Measurements from ENCODE around the gene TLCD2.
"Not testable (repeated sequence)": the region's sequence is repeated elsewhere in the genome, so short reads cannot be mapped to it uniquely, and the experiment has no call there.

Gene TLCD2, protein sequence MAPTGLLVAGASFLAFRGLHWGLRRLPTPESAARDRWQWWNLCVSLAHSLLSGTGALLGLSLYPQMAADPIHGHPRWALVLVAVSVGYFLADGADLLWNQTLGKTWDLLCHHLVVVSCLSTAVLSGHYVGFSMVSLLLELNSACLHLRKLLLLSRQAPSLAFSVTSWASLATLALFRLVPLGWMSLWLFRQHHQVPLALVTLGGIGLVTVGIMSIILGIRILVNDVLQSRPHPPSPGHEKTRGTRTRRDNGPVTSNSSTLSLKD

DNA sequence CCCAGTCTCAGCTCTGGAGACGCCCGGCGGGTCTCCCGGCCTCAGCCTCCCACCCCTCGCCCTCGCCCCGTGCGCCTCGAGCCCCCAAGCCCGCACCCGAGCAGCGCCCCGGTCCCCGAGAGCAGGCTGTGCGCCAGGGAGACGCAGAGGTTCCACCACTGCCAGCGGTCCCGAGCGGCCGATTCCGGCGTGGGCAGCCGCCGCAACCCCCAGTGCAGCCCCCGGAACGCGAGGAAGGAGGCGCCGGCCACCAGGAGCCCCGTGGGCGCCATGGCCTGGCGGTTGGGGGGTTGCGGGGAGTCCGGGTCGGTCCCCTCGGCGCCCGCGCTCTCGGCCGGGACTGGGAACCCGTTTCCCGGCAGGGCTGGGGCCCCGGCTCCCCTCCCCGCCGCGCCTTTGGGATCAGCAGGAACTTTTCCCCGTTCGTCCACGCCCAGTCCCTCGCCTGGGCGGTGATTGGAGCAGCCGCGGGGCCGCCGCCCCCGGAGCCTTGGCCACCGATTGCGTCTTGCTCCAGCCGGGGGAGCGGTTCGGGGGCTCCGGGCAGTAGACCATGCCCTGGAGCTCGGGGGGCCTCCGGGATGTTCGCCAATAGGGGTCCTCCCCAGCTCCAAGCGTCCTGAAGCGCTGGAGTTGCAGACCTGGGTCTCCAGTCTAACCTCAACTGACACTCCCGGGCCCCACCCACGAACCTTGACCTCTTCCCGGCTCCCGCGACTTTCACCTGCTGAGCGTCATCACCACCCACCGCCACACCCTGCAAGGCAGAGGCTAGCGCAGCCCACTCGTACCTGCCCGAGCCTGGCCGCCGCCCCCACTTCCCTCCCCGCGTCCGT is at the start of gene TLCD2:
TLCD2 (minus strand) TSS at position 407 of the 836 bp plus-strand sequence; CDS start at position 272, 135 bp downstream.
- DNase-seq, result peak; percentile 83

DNA sequence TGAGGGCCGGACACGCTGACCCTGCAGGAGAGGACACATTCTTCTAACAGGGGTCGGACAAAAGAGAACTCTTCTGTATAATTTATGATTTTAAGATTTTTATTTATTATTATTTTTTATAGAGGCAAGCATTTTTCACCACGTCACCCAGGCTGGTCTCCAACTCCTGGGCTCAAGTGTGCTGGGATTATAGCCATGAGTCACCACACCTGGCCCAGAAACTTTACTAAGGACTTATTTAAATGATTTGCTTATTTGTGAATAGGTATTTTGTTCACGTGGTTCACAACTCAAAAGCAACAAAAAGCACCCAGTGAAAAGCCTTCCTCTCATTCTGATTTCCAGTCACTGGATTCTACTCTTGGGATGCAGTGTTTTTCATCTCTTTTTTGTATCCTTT is 49.4 kb upstream of the TLCD2 start:
- no peak for DNase-seq

DNA sequence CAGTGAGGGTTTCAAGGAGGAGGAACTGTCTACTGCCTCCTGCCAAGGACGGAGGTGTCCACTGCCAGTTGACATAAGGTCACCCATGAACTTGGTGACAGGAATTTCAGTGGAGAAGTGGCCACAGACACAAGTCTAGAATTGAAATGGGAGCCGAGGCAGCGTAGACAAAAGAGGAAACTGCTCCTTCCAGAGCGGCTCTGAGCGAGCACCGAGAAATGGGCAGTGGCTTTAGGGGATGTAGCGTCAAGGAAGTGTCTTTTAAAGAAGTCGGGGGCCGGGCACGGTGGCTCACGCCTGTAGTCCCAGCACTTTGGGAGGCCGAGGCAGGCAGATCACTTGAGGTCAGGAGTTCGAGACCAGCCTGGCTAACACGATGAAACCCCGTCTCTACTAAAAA is 48.6 kb upstream of the TLCD2 start:
- no peak for DNase-seq

DNA sequence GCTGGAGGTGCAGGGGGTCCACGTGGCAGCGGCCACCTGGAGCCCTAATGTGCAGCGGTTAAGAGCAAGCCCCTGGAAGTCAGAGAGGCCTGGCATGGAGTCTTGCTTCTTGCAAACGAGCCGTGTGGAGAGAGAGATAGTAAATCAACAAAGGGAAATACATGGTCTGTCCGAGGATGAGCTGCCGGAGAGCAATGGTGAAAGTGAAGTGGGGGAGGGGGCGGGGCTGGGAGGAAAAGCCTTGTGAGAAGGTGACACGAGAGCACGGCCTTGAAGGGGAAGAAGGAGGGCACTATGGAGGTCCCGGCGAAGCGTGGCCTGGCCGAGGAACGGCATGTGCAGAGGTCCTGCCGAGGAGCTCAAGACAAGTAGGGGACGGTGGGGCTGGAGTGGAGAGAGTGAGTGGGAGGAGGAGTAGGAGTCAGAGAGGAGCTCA is 45.7 kb upstream of the TLCD2 start:
- DNase-seq, result no peak

DNA sequence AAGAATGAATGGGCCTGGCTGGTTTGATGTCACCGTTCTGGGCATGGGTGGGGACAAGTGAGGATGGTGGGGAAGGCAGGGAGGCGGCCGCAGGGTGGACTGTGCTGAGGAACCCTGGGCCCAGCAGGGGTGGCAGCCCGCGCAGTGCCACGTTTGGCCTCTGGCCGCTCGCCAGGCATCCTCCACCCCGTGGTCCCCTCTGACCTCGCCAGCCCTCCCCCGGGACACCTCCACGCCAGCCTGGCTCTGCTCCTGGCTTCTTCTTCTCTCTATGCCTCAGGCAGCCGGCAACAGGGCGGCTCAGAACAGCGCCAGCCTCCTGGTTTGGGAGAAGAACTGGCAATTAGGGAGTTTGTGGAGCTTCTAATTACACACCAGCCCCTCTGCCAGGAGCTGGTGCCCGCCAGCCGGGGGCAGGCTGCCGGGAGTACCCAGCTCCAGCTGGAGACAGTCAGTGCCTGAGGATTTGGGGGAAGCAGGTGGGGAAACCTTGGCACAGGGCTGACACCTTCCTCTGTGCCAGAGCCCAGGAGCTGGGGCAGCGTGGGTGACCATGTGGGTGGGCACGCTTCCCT is 45.2 kb upstream of the TLCD2 start:
- DNase-seq, result peak; percentile 61

DNA sequence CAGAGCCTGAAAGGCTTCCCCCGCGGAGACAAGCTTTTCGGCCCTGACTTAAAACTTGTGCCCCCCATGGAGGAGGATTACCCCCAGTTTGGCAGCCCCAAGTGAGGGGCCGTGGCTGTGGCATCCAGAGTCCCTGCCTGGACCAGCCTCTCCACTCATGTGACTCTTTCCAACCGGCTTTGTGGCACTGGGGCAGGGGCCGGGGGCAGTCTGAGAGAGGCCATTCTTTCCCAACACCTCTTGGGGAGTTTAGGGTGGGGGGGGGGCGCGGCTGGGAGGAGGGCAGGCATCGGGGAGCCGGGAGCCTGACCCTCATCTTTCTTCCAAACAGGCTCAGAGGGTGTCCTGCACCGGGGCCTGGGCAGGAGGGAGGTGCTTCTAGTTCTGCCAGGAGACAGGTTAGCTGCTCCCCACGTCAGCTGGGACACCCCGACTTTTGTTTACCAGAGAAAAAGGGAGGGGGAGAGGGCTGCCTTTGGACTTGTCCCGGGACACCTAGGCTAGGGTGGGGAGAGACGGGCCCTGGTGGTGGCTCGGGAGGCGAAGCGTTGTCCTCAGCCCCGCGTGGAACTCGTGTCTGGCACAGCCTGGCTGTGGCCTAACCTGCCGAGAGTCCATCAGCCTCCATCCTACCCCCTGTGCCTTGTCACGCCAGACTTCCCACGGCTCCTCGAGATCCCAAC is 44.4 kb upstream of the TLCD2 start:
- DNase-seq, result no peak

DNA sequence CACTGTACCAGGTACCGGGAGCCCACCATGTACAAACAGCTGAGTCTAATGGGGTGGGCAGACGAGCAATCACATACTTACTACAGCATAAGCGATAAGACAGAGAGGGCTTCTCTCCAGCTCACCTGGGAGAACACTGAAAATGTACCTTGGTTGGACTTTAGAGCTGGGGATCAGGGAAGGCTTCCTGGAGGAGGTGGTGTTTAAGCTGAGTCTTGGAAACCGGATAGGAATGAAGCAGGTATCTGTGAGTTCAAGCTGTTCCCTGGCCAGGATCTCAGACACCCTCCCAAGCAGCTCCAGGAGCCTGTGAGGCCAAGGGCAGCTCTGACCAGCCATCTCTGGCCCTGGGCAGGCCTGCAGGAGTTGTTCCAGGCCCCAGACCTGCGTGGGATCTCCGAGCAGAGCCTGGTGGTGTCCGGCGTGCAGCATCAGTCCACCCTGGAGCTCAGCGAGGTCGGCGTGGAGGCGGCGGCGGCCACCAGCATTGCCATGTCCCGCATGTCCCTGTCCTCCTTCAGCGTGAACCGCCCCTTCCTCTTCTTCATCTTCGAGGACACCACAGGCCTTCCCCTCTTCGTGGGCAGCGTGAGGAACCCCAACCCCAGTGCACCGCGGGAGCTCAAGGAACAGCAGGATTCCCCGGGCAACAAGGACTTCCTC is 43.7 kb upstream of the TLCD2 start:
- DNase-seq, result no peak

DNA sequence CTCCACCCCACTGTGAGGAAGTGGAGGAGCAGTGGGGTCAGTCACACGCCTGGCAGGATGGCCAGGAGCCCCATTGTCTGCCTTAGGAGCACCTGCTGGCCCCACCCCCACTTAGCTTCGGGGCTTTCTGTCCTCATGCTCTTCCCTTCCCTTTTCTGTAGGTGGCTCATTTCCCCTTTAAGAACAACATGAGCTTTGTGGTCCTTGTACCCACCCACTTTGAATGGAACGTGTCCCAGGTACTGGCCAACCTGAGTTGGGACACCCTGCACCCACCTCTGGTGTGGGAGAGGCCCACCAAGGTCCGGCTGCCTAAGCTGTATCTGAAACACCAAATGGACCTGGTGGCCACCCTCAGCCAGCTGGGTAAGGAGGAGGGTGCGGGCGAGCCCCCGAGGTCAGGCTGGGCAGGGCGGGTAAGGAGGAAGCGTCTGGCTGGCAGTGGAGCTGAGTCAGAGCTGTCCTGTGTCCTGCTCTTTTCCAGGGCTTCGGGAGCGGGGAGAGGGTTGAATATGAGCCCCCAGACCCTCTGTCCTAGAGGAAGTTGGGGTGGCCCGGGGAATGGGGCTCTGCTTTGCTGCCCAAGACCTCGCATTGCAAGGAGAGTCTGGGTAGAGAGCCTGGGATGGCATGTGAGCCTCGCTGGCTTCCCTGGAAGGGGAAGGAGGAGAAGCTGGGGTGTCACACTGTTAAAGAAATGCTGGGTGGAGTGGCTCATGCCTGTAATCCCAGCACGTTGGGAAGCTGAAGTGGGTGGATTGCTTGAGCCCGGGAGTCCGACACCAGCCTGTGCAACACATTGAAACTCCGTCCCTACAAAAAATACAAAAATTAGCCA is 42.5 kb upstream of the TLCD2 start:
- DNase-seq, result peak; percentile 24

DNA sequence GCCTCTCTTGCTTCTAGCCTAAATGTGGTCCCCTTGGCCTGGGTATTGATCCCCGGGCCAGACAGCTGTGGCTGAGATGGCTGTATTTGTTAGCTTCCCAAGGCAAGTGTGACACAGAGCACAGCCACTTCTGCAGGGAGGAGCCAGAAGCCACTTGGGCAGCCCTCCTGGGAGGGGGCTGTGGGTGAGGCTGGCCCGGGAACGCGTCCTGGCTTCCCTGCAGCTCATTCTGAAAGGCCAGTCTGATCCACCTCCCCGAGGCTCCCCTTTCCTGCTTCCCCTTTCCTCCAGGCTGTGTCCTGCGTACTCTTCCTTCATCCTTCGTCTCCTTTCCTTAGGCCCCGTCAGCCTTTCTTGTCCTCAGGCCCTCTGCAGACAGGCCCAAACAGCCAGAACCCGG is 40.5 kb upstream of the TLCD2 start:
- no peak for DNase-seq

DNA sequence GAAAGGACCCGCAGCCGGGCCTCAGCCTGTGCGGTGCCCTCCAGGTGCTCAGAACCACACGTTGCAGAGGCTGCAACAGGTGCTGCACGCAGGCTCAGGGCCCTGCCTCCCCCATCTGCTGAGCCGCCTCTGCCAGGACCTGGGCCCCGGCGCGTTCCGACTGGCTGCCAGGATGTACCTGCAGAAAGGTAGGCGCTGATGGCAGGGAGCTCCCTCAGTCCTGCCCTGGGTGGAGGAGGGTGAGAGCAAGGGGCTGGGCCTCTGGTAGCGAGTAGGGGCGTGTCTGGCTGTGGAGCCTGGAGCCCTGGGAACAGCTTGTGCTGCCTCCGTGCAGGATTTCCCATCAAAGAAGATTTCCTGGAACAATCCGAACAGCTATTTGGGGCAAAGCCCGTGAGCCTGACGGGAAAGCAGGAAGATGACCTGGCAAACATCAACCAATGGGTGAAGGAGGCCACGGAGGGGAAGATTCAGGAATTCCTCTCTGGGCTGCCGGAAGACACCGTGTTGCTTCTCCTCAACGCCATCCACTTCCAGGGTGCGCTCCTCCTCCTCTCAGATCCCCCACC is 36.9 kb upstream of the TLCD2 start:
- peak; percentile 48 for DNase-seq

DNA sequence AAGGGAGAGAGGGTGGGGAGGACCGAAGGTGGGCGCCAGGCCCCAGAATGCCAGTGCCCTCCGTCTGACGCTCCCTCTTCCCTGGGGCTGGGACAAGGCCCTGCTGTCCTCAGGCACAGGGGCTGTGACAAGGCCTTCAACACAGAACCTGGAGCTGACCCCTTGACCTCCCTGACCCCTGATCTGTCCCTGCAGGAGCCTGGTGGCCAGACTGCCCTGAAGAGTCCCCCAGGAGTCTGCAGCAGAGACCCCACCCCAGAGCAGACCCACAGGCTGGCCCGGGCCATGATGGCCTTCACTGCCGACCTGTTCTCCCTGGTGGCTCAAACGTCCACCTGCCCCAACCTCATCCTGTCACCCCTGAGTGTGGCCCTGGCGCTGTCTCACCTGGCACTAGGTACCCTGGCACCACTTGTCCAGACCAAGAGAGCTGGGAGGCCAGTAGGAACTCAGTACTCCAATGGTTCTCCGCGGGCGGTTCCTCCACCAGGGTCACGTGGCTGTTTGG is 35.4 kb upstream of the TLCD2 start:
- no peak for DNase-seq

DNA sequence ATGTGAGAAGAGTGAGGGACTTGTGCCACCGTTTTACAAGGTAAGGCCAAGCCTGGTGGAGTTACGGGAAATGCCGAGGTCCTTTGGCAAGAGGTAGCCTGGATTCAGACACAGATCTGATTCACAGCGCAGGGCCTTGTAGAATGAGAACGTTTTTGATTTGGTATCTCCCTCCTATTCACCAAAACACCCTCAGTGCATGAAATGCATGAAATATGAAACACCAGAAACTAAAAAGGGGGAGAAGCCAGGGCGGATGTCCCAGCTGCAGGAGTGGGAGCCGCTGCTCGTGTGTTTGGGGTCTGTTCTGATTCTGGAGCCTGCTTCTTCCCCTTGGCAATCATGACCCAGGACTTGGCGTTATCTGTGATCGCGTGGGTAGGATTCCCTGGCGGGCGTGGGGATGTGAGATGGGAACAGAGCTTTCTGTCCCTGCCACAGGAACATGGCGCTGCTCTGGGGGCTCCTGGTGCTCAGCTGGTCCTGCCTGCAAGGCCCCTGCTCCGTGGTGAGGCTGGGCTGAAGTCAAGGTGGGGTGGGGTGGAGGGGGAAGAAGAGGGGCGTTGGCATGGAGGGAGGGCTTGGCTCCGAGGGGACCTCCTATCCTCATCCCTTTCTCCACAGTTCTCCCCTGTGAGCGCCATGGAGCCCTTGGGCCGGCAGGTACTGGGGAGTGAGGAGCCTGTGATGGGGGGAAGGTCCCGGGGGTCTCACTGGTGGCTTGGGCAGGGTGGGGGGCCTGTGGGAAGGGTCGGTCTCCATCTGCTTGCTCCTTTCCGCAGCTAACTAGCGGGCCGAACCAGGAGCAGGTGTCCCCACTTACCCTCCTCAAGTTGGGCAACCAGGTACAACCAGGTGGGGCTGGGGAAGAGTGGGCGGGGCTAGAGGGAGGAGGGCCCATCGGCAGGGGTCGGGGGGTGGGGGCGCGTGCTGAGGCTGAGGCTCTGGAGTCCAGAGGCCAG is 34.7 kb upstream of the TLCD2 start:
- peak; percentile 24 for DNase-seq

DNA sequence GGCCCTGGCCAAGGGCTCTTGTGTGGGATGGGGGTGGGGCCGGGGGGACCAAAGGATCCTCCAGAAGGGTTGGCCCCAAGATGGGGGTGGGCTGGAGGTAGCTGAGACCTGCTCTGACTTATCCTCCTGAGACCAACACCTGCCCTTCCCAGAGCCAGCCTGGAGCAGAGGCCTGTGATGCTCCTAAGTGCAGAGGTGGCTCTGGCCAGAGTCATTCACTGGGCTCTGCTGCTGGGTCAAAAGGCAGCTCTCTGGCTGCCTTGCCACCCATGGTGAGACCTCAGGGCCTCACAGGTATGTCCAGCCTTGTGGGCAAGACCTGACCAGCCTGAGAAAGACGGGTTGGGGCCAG is 32.9 kb upstream of the TLCD2 start:
- DNase-seq, result no peak

DNA sequence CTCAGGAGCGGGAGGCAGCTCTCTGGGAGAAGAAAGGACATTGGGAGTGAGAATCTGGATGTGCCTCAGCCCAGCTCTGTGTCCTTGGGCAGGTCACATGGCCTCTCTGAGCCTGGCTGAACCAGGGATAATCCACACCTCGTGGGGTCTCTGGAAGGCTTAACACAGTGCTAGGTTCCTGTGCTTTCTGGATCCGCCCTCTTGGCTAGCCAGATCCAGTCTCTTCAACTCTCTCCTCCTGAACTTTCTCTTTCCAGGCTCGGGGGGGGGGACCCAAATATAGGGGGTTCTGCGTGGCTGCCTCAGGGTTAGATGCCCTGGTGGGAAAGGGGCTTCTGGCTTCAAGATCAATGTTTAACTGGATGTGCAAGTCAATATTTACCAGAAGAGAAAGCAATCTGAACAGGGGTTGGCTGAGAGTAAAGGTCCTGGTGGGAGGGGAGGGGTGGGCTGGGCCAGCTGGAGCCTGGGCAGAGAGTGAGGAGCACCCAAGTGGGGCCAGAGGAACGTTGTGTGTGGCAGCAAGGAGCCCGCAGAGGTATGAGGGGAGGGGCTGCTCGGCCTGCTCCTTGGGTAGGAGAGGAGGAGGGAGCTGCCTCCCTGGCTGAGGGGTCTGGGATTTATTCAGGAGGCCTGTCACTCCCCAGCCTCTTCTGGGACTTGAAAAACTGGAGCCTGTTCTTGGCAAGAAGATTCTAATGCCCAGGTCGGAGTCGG is 32.4 kb upstream of the TLCD2 start, which contains the start of gene SERPINF2:
SERPINF2 (plus strand) TSS at position 501 of the 717 bp plus-strand sequence. CDS start 2,125 bp downstream, outside the sequence.
- DNase-seq, result peak; percentile 14

DNA sequence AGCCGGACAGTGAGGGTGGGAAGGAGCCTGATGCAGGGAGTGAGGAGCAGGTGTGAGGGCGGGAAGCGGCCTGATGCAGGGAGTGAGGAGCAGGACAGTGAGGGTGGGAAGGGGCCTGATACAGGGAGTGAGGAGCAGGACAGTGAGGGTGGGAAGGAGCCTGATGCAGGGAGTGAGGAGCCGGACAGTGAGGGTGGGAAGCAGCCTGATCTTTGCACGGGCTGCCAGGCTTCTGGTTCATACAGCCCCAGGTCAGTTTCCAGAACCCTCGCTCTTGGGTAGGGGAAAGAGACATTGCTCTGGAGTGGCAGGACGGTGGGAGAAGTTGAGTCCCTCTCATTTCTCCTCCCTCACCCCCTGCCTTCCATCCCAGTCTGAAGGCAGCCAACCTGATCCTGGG is 31.7 kb upstream of the TLCD2 start:
- not testable (repeated sequence) for DNase-seq

DNA sequence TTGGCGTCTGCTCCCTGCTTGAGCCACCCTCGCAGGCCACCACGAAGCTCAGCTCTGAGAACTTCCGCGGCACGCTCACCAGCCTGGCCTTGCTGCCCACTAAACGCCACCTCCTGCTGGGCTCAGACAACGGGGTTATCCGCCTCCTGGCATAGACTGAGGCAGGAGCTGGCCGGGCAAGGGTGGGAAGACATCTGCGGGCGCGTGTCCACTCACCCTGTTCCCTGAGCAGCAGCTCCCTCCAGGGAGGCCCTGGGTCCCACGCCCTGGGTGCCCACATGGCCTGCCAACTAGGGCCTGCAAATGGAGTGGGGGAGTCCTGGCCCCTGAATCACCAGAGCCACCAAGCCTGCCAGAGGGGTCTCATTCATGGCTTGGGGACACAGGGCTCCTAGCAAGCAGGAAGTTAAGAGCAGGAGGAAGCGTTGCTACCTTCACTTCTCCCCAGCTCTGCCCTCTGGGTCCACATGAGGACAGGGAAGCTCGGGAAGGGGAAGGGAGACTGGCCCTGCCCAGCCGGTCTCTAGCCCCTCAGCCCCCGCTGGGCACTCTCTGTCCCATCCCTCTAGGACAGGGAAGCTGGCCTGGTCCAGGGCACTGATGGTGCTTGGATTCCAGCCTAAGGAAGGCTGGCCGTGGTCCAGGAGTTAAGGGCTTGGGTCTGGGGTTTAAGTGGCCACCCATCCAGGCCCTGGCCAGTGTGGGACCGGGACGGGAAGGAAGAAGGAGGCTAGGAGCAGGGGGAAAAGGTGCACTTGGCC is 27.5 kb upstream of the TLCD2 start:
- DNase-seq, result peak; percentile 15

DNA sequence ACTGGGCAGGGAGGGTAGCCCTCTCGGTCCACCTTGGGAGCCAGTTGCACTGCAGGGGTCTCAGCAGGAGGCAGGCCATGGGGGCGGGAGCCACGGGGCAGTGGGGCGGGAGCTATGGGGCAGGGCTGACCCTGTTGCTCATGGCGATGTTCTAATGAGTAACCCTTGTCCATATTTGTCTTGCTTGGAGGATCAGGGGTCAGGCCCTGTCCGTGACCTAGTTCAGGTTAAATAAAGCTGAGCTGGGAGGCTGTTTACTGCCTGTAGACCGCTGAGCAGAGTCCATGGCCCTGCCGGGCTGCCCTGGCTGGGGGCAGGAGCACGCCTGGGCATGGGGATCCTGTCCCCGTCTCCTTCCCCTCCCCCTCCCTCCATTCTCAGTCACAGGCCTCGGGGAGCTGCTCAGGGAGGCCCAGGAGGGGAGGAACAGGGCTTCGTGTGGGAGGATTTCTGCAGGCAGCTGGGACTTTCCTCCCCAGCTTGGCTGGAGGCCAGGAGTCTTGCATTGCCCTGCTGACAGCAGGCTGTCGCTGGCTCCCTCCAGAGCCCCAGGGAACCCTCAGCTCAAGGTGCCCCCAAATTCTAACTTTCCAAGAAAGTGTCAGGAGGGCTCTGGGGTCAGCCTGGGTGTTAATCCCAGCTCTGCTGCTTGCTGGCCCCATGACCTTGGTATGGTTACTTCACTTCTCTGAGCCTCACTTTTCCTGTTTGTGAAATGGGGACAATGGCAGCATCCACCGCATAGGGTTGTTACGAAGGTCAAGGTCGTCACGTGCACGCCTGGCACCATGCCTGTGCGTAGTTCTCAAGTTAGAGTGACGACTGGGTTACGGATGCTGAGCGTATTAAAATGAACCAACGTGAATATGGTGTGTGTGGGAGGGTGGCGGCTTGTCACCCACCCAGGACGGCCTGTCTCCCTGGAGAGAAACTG is 26.4 kb upstream of the TLCD2 start:
- DNase-seq, result peak; percentile 51
